HG03469 (cell line): ENCODE results near the gene TK2.
"Not testable (repeated sequence)": the region's sequence is repeated elsewhere in the genome, so short reads cannot be mapped to it uniquely, and the experiment has no call there.

ENCODE experiments used
- ATAC-seq: cut with Tn5 transposase; IDR thresholded peaks from one replicate; pipeline ENCODE4 v1.9.1; 2021; ENCODE audit warnings: mild to moderate bottlenecking, moderate library complexity, moderate number of reproducible peaks; ENCODE audit not compliant: unreplicated experiment

Gene TK2

DNA sequence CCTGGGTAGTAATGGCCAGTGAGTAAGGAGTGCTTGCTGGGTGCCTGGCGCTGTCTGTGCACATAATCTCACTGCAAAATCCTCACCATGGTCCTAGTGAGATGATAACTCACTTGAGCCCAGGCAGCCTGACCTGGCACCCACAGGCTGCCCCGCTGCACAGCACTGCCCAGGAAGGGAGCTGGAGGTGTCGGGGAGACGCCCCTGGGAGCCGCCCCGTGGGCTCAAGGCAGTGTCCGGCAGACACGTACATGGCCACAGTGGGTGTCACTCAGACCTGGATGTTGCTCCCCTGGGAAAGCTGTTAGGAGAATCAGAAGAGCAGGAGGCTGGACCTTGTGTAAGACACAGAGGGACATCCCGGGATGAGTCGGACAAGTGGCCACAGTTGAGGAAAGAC is 78.7 kb downstream of the TK2 start:
- no peak for ATAC-seq

DNA sequence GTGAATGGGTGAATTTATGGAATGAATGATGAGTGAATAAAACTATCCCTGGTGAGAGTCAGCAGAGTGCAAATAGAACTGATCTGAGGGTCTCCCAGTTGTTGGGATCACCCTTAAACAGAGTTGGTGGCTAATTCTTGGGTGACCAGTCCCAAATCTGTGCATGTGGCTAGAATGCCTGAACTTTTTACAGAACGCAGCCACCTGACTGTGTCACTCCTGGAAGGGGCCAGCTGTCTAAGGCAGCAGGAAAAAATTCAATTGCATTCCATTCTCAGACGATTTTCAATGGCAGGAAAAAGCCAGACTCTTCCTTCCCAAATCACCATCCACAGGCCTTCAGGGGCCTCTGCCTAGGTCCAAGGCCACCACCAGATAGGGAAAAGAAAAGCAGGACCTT is 79.4 kb downstream of the TK2 start:
- ATAC-seq: no peak

DNA sequence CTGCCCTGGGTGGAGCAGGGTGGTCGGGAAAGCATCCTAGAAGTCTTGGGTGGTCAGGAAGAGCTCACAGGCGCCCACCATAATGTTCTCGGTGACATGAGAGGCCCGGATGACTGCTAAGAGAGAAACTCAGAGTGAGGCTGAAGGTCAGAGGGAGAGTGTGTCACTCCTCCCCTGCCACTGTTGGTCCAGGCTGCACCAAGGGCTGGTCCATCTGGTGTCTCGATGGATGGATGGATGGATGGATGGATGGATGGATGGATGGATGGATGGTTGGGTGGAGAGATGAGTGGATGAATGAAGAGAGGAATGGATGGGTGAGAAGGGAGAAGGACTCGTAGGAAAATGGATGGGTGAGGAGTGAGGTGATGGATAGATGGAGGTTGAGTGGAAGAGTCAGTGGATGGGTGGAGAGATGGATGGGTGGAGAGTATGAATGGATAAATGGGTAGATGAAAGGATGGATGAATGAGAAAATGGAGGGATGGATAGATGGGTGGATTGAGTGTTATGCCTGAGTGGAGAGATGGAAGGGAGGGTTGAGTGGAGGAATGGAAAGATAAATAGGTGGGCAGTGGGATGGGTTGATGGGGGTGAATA is 79.9 kb downstream of the TK2 start:
- ATAC-seq: no peak

DNA sequence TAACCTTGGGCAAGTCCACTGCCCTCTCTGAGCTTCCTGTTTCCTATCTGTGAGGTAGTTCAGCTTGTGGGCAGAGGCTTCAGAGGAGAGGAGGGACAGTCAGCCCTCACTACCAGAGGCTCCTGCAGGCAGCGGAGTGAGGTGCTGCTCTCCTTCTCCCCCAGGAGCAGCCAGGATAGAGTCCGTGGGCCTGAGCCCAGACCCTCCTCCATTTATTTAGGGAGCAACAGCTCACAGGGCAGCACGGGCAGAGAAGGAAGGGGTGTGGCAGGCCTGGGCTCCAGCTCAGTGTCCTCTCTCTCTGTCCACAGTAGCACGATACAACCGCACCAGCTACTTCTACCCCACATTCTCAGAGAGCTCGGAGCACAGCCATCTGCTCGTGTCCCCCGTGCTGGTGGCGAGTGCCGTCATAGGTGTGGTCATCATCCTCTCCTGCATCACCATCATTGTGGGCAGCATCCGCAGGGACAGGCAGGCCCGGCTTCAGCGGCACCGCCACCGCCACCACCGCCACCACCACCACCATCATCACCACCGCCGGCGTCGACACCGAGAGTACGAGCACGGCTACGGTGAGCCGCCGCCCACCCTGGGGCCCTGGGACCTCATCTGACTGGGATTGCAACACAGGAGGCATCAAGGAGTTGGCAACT is 80.5 kb downstream of the TK2 start:
- ATAC-seq: no peak

DNA sequence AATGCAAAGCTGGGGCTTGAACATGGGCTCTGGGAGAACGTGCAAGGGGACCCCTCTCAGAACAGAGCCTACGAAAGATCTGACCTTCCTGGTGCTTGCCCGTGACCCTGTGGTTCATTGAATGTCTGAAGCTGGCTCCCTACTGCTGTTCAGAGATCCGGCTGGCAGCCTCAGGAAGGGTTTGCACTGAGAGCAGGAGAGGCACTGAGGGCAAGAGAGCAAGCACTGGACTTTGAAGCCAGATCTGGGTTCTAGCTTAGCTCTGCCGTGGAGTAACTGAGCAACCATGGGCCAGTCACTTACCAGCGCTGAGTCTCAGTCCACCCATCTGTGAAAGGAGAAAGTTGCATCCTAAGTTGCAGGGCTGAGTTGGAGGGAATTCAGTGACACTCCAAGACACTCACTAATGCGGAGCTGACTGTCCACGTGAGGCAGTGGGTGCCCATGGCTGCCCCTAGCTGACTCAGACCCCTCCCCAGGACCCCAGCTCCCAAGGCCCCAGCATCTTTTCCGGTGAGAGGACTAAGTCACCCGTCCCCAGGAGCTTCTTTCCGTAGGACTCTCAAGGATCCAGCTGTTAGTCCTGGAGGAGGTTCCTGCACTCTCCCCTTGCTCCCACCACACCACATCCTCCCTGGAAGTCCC is 81.5 kb downstream of the TK2 start:
- ATAC-seq: no peak

DNA sequence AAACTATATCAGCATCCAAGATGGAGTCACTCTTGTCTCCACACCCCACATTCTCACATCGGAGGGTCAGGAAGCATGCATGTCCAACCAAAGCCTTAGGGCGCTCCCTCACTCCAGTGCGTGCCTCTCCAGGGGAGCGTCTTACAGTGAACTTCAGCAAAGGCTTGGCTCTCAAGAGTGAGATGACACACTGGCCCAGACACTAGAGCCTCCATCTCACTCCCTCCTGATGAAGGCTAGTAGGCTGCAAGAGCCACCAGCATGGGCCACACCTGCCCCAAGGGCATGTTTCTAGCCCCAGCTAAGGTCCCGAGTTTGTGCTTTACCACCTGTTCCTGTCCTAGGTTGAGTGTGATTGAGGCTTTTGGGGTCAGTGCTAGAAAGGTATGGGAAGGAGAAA is 82.3 kb downstream of the TK2 start:
- ATAC-seq: no peak

DNA sequence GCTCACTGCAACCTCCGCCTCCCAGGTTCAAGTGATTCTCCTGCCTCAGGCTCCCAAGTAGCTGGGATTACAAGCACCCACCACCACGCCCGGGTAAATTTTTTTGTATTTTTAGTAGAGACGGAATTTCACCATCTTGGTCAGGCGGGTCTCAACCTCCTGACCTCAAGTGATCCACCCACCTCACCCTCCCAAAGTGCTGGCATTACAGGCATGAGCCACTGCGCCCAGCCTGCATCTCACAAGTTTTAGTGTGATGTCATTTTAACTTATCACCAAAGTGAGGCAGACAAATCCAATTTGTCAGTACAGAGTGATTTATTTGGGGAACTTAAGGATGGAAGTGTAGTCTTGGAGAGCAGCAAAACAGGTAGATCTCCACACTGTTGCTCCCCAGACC is 83.3 kb downstream of the TK2 start:
- ATAC-seq: not testable (repeated sequence)

DNA sequence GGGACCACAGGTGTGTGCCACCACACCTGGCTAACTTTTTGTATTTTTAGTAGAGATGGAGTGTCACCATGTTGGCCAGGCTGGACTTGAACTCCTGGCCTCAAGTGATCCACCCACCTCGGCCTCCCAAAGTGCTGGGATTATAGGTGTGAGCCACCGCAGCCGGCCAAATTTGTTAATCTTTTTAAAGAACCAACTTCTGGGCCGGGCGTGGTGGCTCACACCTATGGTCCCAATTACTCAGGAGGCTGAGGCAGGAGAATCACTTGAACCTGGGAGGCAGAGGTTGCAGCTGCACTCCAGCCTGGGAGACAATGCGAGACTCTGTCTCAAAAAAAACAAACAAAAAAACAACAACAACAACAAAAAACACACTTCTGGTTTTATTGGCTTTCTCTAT is 84.0 kb downstream of the TK2 start:
- ATAC-seq: not testable (repeated sequence)

DNA sequence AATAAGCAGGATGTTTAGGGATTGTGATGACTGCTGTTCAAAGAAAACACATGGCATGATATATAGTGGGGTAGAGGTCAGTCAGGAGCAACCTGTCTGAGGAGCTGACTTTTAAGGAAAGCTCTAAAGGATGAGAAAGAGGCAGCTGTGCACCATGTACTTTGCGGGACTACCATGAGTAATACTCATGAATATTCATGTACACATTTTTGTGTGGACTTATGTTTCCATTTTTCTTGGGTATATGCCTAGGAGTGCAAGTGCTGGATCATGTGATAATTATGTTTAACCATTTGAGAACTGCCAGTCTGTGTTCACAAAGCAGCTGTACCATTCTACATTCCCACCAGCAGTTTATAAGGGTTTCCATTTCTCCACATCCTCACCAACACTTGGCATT is 87.0 kb downstream of the TK2 start:
- ATAC-seq: no peak

DNA sequence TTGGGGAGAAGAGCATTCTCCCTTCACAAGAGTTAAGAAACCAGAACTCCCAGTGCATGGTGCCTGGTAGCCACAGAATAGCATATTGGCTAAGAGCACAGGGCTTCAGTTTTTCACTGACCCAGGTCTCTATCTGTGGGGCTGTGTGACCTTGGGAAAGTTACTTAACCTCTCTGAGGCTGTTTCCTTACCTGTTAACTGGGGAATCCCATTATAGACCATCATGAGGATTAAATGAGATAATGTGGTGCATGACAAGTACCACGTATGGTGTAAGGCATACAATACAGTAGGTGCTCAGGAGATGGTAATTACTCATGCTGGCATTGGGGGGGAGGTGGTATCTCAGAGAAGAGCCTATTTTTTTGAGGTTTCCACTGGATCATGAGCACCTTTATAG is 89.2 kb downstream of the TK2 start:
- ATAC-seq: no peak

DNA sequence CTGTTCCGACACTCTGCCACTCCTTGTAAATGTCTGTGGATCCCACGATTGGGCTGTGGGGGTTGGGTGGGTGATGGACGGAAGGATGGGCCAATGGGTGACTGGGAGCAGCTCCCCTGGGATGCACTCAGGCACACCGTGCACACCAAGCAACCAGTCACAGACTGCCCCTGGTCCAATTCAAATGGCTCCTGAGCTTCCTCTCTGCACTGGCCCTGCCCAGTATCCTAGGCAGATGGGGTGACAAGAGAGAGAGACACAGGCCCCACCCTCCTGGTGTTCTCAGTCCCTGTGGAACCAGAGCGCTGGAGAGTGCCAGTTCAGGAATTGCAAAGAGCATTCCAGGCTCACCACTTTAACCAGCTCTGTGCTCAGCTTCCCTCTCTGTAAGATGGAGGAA is 90.0 kb downstream of the TK2 start:
- no peak for ATAC-seq

DNA sequence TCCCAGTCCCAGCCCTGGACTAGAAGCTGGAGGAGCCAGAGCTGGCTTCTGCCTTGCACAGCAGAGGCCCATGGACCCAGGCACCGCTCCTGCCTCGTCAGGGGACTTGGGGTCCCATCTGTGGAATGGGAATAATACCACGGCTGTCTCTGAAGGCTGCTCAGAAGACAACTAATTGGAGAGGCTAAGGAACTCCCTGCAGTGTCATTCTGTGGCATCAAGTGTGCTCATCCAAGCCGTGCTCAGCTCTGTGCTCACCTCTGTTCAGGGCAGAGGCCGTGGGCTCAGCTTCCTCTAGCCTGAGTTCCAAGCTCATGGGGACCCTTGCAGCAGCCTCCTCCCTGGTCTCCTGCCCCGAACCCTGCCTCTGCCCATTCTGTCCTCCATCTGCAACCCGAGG is 91.1 kb downstream of the TK2 start:
- ATAC-seq: no peak

DNA sequence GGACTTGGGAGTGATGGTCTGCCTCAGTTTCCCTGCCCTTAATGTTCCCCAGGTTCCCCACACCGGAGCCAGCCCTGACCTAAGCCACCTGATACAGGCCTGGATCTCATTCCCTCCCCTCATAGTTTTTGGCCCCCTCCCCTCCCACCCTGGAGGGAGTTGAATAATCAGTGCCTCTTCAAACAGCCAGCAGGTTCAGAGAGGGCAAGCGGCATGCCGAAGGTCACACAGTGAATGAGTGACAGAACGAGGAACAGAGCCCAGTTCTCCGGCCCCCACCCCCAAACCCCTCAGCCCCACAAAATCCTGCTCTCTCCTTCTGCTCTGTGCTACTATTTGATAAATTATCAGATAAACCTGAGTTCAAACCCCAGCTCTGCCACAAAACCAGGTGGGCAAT is 91.6 kb downstream of the TK2 start:
- no peak for ATAC-seq
